KG1 (cell line): ENCODE measurements around the gene DENND4A.

ENCODE experiments used
- DNase-seq: peaks from one replicate; lab custom pipeline; 2025; lab: John Stamatoyannopoulos, UW

The DENND4A gene

DNA sequence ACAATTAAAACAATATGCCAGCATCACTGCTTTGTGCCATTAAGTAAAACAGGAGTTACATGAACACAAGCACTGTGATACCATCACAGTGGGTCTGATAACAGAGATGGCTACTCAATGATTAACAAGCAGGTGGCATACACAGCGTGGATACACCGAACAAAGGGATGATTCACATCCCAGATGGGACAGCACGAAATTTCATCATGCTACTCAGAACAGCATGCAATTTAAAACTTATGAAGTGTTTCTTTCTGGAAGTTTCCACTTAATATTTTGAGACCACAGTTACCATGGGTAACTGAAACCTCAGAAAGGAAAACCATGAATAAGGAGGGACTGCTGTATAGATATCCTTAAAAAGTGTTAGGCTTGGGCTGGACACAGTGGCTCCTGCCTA lies 125.8 kb downstream of the DENND4A start:
- DNase-seq: no peak

DNA sequence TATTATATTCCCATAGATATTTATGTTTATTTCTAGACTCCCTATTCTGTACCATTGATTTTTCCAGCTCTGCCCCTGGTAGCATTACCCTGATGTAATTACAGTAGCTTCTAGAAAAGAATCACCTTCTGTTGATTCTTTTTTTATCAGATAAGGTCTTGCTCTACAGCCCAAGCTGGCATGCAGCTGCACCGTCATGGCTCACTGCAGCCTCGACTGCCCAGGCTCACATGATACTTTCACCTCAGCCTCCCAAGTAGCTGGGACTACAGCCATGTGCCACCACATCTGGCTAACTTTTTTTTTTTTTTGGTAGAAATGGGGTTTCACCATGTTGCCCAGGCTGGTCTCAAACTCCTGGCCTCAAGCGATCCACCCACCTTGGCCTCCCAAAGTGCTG lies 128.6 kb downstream of the DENND4A start:
- no peak for DNase-seq

DNA sequence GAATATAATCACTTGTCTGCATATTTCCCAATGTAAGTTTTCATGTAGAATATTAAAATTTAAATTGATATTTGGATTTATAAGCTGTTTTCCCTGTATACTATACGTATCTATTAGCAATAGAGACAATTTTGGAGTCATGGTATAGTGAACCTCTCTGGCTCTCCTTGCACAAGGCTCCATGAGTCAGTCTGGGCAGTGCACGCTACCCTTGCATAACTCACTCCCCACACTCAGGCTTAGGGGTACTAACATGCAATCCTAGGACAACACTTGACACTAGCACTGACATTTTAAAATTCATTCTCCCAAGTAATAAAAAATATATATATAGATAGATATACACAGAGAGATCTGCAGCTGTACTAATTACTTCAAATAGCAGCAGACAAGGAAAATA lies 131.2 kb downstream of the DENND4A start:
- no peak for DNase-seq

DNA sequence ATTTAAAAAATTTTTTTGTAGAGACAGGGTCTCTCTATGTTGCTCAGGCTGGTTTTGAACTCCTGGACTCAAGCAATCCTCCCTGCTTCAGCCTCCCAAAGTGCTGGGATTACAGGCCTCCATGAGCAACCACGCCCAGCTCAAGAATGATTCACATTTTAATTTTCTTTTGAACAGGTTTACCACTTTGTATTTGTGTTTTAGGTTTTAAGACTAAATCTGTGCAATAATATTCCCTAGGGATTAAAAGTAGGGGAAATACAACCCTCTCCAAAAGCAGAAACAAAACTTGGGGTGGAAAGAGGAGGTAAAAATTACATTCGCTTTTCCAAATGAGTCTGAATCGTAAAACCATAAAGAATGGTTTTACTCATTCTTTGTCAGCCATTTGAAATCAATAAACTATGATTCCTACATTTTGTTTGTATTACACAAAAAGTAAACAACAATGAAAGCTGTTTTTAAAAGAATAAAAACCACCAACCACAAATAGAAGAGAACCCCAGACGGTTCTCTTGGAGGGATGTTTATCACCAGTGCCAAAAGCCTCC lies 132.5 kb downstream of the DENND4A start:
- no peak for DNase-seq

DNA sequence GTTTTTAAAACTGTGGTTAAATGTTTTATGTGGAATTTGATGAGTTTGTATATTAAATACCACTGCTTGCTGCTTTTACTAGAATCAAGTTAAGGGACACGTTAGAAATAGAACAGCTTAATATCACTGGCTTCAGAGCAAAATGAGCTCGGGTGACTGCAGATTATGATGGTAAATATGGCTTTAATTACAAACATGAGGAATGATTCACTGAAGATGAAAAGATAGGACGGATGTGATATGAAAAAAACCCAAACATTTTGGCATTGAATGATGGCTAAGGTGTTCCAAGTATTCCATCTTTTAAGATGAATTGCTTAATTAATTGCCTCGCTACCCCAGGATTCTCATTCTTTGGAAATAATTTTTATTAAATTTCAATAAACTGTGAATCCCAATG lies 136.6 kb downstream of the DENND4A start:
- no peak for DNase-seq

DNA sequence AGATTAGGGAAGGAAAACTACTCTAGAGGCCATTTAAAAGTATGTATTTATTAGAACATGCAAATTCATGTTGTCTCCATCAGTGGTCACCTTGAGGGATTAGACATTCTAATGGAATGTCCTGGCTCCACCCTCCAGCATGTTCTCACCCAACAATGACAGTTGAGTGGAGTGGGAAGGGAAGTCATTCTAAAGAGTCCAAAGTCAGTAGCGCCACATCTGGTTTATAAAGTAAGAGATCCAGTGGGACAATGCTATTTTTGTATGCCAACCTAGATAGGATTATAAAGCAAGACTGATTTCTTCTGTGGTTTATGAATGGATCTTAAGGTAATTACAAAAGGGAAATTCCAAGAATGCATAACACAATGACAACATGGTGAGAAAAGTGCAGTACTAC lies 137.1 kb downstream of the DENND4A start:
- DNase-seq: no peak

DNA sequence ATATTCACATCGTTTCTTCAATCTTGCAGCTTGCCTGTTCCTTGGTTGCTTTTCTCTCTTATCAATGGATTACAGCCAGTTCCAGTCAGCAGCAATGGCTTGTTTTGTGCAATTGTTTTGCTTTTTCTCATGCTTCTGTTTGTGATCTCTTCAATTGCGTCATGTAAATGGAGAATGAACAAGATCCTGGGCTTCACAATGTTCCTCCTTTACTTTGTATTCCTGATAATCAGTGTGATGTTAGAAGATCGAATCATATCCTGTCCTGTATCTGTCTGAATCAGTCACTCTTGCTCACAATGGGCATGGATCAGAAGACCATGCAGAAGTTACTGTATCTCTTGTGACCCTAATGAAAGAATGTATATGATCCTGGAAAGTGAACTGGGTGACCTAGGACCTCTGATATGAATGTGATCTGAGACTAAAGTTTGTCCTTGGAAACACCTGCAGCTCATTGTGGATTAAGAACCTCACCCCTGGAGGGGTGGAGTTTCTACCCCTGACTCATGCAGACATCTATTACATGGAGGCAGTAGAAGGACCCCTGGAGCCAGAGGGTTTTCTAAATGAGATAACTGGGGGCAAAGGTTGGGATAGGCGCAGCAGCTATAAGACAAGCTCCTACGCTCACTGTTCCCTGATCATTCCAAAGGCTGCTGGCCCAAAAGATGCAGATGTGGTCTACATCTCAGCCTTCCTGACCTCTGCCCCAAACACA lies 138.1 kb downstream of the DENND4A start:
- no peak for DNase-seq

DNA sequence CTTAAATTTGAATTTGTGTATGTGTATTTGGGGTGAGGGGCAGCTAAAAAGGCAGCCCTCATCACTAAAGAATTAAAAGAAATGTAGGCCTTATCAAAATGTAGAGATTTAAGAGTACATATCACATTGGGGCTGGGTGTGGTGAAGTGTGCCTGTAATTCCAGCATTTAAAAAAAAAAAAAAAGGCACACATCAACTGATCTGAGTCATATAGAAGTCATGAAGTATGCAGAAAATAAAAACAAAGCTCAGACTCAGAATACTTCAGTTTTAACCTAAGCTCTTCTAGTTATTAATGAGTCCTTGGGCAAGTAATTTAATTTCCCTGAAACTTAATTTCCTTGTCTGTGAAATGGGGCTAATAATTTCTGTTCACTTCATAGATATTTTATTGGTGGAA lies 138.8 kb downstream of the DENND4A start:
- no peak for DNase-seq

DNA sequence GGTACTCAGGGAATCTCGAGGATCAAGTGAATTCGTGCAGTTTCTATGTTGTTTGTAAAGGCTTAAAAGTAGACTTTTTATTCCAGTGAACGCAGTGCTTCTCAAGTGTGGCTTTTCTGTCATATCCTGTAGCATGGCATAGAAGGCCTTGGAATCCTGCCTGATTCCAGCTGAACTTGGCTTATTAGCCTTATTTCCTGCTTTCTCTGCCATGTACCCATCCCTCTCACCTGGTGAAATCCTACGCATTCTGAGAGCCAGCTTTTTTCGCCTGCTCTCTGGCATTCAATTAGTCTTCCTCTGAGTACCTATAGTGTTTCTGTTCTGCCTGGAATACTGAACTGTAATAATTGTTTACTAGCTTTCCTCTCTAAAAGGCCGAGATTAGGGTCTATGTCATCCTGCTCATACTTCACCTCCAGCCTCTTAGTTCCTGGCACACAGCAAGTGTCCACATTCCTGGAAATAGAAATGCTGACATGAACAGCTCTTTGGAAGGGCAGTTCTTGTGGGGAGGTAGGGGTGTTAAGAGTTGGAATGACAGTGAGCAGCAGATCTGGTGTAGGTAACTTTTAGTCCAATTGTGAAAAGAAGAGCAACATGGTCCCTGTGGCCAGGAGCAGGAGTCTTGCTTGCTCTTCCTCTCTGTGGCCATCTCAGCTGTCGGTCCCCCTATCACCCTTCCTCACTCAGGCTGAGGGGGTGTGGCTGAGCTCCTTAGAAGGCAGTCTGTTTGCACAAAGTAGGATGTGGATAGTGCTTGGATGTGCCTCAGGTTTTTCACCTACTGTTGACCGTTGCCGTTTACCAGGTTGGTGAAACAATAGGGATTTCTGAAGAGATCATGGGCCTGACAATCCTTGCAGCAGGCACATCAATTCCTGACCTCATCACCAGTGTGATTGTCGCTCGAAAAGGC lies 140.0 kb downstream of the DENND4A start:
- DNase-seq: no peak

DNA sequence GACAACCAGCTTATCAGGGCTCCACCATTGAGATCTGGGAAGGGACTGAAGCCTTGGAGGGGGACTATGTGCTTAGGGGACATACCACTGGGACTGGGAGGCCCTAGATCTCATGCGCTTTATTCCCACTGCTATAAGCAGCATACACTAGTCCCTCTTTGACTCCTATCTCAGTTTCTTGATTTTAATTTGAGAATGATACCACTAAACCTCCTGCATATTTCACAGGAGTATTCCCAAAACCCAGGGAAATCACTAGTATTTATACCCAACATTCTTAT lies 141.1 kb downstream of the DENND4A start:
- DNase-seq: no peak

DNA sequence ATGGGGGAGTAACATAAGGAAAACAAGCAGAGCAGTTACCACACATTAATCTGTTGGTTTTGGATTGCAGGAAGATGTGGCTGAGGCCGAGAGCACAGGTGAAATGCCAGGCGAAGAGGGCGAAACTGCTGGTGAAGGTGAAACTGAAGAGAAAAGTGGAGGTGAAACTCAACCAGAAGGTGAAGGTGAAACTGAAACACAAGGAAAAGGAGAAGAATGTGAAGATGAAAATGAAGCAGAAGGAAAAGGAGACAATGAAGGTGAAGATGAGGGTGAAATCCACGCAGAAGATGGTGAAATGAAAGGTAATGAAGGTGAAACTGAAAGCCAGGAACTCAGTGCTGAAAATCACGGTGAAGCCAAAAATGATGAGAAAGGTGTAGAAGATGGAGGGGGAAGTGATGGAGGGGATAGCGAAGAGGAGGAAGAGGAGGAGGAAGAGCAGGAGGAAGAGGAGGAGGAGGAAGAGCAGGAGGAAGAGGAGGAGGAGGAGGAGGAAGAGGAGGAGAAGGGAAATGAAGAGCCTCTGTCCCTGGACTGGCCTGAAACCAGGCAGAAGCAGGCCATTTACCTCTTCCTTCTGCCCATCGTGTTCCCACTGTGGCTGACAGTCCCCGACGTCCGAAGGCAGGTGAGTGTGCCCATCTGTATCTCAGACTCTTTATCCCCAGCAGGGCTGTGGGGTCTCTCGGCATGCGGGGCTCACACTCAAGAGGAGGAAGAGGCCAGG lies 141.6 kb downstream of the DENND4A start:
- DNase-seq: no peak

DNA sequence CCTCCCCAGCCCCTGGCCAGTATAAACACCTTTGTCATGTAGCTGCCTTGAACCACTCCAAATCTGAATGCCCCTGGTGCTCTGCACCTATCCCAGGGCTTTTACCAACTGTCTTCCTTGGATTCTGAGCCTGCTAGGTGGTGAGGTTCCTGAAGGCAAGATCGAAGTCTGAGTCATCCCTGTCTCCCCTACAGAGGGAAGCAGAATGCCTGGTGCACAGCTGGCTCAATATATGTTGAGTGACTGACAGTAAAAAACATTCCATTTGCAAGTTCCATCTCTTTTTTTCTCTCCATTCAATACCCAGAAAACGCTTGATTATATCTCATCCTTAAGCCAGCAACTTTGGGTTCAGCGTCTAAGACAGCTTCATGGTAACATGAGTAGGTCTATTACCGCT lies 145.6 kb downstream of the DENND4A start:
- DNase-seq: no peak

DNA sequence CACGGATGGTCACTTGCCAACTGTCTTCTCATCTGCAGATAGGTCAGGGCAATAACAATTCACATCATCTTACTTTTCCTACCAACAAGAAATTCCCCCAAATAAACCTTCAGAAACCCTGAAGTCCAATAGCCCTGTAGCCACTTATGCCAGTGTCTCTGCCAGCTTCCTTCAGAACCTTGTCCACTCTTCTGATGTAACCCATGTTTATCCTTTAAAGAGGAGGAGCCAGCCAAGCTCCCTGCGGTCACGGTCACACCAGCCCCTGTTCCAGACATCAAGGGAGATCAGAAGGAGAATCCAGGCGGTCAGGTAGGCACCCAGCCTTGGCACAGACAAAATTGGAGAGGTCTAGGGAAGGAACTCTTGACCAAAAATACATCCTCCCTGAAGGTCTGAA lies 146.7 kb downstream of the DENND4A start:
- DNase-seq: no peak

DNA sequence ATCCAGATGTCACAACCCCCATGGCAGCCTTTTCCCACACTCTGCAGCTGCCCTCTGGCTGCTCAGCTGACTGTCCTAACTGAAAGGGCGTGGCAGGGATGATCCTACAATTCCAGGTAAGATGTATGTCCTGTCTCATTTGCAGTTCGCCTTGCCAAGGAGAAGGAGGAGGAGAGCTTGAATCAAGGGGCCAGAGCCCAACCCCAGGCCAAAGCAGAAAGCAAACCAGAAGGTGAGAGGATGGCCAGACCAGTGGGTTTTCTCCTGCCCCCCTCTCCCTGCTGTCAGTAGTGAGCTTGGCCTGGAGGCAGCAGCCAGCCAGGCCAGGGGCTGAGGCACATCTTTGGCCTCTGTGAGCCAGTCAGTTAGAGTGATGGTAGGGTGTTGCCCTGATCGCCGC lies 147.8 kb downstream of the DENND4A start:
- no peak for DNase-seq

DNA sequence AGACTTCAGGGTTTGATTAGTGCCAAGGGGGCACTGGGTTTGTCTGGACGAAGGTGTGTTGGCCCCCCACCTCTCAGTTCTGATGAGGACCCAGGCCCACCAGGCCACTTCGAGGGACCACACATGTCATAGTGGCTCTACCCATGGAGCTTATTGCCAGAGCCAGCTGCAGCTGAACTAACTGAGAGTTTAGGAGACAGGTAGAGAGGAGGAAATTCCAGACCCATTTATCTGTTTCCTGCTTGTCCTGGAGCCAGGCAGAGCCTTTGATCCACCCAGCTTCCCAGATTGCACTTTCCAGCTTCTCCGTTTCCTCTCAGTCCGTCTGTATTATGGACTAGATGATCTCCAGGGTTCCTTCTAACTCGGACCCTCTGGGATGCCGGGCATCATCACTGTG lies 149.5 kb downstream of the DENND4A start:
- DNase-seq: no peak

DNA sequence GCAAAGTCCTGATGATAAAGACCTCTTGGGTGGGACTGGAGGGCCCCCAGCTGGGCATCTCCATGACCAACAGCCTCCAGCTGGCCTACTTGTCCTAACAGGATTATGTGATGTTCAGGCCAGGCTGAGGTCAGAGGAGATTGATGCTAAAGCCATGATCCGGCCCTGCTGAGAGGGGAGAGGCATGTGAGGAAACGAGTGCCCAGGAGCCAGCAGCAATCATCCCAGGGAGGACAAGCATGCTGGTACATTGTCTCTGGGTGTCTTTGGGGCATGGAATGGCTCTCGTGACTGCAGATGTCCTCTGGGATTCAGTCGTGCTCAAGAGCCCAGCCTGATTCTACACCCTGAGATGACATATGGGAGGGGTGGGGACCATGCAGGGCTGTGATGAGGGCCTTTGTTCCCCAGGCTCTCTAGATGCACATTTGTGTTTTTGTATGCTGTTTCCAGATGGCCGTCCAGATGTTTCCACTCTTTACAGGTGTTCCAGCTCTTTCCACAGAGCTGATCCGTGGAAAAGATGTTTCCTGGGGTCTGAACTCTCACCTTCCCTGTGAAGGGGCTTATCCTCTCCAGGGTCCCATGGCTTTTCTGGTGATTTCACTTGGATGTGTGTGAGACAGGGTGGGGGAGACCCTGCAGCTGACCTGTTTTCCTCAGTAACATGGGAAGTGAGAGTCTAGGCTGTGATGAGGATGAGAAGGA lies 150.2 kb downstream of the DENND4A start:
- DNase-seq: no peak

DNA sequence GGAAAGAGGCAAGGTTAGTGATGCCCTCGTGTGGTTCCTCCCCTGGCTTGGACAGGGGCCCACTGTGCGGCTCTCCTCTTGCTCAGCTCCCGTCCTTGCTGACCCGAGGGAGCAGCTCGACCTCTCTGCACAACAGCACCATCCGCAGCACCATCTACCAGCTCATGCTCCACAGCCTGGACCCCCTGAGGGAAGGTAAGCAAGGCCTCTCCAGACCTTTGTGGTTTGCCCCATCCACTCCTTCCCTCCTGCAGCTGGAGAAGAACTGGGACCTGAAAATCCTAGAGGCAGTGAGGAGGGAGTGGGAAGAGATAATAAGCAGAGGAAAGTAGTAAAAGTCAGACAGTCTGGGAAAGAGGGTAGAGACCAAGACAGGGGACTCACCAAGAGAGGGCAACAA lies 152.6 kb downstream of the DENND4A start:
- DNase-seq: no peak

DNA sequence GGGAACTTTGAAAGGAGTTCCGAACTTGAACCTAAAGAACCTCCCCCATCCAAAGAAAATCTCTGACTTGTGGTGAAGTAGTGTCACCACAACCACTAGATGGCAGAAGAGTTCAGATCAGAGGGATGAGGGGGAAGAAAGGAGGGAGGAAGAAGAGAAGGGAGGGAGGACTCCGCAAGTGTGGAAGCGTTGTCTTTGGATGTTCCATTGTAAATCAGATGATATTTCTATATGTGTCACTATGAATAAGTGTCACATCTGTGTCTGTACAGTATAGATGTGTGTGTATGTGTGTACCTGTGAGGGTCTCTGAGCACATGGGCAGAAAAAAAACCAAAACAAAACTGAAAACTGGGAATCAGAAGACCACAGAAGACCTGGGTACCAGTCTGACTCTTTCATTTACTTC lies 153.4 kb downstream of the DENND4A start:
- peak; percentile 59 for DNase-seq

DNA sequence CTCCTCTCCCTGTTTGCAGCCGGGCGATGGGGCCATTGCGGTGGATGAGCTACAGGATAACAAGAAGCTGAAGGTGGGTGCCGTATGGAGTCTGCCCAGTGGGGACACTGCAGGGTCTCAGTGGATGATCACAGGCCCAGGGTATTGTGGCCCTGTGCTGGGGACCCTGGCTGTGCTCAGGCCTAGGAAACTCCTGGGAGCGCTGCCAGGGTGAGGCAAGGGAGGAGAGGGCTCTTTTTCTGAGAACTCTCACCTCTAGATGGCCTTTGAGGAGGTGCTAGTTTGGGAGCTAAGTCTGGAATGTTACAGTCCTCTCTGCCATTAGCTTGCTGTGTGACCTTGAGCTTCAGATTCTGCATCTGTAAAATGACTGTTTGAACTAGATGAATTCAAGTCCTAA lies 154.0 kb downstream of the DENND4A start:
- DNase-seq: no peak

DNA sequence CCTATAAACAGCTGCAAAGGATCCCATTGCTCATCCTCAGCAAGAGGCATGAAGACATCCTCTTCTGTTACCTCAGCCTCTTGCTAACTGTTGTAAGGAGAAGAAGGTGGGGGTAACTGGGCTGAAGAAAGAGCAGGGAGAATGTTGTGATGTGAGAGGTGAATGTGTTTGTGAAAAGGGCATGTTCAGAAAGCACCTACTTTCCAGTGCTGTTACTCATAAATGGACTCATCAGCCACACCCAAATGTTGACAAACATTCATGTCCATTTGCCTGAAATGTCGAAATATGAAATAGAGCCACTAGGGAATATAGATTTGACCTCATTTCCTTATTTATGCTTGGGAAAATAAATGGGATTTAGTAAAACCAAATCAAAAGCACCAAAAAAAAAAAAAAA lies 157.7 kb downstream of the DENND4A start:
- DNase-seq: no peak

DNA sequence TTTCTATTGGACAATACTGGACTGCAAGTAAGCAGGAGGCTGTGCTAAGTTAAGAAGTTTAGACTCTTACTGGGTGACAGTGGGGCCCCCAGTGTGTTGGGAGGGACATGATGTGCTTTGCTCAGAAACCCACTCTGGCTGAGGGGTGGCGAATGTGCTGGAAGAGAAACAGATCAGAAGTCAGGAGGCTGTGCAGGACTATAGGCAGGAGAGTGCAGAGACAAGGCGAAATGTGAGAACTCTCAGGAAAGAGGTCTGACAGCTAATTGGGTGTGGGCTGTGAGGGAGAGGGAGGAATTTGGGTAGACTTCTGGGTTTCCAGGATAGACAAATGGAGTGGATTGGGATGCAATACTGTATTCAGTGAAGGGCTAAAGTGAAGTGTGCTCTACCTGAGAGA lies 158.3 kb downstream of the DENND4A start:
- no peak for DNase-seq

DNA sequence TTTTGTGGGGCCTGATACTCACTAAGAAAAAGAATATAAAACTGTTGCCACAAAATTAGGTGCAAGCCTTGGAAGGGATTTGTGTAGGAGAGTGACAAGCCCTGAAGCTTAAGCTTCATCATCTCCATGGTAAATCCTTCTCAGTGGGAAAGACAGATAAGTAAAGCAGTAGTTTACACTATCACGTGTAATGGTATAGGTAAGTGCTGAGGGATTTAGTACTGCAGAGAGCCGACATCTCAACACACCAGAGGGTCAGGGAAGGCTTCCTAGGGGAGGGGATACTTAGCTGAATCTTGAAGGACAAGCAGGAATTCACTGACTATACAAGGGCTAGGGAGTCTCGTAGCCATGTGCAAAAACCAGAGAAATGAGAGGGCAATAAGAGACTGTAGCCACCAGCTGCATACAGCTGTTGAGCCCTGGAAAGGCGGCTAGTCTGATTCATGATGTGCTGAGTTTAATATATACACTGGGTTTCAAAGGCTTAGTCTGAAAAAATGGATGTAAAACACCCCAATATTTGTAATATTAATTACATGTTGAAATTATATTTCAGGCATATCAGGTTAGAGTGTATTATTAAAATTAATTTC lies 159.2 kb downstream of the DENND4A start:
- no peak for DNase-seq
